Tongue (tissue), 2 donors: Measurements from ENCODE around the gene TJP3. TPM values are rescaled to one million over a fixed set of nuclear protein-coding genes. Genes with fewer than 3 reads are reported as not detected.
"Not testable (repeated sequence)": the region's sequence is repeated elsewhere in the genome, so short reads cannot be mapped to it uniquely, and the experiment has no call there.

Source experiments
- DNase-seq: peaks from one replicate; pipeline ENCODE4 v3.0.0-alpha.2; 2015
- total RNA-seq: library from RNA; depleted of rRNA; stranded (reverse); fragments of >200 nt; gene quantifications from one replicate; pipeline ENCODE4 v1.2.3, GENCODE V29; 2014

Gene TJP3
- total RNA-seq, result 5.4 TPM

GRCh38 chr19:3708207-3708931 is at the start of gene TJP3:
Gene TJP3 (plus strand): TSS chr19:3708384. CDS start chr19:3728433, 20,049 bp downstream.
- no peak for DNase-seq

DNA sequence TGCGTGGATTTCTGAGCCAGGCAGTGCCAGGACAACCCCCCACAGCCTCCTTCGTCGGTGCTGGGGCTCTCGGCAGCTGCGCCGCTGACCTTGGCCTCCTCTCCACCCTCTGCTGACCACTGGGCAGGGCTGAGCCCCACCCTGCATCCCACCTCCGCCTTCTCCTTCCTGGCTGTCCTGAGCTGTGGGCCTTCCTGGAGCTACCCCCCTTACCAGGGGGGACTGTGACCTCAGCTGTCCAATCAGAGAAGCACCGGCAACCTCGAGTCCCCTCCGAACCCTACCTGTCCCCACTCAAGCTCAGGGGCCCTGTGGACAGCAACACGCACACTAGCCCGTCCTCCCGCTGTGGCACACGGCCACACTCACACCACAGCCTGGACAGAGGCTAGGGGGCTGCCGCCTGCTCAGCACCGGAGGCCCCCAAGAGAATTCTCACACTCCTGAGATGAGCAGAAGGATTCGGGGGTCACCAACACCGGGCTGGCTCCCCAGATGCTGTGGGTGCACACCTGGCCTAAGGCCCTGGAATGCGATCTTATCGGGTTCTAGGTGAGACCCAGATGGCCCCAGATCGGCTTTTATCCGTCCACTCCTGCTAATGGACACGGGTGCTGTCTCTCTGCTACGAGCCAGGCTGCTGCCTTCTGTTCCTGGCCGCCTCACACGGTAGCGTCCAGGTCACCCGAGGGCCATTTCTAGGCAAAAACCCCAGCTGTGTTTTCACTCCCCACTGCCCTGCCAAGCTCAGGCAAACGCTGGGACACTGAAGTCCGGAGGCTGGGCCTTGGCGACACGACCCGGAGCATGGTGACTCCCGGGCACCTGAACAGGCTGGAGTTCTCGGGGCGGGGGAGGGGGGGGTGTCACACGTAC is 49.1 kb upstream of the TJP3 start:
- DNase-seq, result no peak

- DNase-seq, result no peak
Observed at GRCh38 chr19:3659746-3660112, 48.5 kb upstream of the TJP3 start.

DNA sequence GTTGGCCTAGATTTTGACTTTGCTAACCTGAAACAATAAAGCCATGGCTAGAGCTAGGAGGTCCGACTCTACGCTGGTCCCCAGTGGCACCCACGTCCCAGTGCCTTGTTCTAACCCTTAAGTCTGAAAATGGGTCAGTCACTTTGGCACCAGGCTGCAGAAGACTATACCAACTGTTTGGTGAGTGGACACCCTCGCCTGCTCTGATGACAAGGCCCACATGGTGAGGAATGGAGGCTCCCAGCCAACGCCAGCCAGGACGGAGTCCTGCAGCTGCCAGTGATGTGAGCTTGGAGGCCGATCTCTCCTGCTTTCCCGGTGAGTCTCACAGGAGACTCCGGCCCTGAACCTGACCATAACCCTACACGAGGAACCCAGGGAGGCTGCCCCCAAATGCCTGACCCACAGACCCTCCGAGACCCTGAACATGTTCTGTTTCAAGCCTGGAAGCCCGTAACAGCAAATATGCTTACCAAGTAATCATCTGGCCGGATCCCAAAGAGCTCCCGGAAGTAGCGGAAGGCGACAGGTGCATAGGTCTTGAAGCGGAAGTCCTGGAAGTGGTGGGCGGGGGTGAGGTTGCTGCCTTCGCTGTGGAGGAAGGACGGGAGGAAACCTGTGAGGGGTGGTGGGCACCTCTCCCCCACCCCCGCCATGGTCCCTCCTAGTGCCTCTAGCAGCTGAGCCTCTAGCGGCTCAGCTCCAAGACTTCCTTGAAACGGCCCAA is 47.5 kb upstream of the TJP3 start:
- peak; percentile 49 for DNase-seq

DNA sequence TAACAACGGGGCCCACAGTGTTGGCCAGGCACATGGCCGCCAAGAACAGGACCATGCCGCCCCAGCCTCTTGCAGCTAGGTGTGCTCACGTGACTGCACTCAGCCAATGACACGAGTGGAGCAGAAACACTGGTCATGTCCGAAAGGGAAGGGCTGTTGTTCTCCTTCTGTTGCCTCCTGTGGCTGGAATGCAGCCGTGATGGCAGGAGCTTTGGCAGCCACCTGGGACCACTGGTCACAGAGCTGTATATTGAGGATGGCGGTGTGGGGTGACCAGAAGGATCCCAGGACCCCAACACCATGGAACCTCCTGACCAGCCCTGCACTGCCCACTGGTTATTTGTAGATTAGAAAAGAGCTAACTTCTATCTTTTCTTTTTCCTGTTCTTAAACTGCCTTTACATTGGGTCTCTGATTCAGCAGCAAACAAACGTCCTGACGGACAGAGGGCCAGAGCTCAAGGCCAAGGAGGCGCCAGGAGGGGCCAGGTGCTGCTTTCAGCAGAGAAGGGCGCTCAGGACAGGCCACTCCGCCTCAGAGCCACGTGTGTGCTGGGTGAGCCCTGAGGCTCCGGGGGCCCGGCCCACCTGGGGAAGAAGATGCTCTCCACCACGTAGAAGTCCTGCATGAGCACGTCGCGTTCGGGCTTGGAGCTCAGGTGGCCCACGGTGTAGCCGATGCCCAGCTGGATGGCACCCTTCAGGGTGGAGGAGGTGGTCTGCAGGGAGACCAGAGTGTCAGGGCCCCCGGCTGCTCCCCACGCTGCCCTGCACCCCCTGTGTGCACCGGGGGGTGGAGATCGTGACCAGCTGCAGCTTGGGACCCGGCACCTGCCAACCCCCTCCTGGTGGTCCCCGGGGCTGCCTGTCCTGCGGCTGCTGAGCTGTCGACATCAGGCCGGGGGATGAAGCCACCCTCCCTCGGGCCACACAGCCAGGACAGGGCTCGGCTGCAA is 46.6 kb upstream of the TJP3 start:
- no peak for DNase-seq

DNA sequence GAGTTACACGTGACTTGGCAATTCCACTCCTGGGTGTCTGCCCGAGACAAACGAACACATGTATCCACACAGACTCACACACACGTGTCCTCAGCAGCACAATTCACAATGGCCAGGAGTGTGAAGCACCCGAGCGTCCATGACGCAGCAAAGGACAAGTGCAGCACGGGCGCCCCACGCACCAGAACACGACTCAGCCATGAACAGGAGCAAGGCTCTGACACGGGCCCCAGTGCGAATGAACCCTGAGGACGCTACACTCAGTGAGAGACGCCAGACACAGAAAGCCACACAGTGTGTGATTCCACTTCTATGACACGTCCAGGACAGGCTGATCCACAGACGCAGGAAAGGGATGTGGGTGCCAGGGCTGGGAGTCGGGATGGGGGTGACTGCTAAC is 44.3 kb upstream of the TJP3 start:
- no peak for DNase-seq

DNA sequence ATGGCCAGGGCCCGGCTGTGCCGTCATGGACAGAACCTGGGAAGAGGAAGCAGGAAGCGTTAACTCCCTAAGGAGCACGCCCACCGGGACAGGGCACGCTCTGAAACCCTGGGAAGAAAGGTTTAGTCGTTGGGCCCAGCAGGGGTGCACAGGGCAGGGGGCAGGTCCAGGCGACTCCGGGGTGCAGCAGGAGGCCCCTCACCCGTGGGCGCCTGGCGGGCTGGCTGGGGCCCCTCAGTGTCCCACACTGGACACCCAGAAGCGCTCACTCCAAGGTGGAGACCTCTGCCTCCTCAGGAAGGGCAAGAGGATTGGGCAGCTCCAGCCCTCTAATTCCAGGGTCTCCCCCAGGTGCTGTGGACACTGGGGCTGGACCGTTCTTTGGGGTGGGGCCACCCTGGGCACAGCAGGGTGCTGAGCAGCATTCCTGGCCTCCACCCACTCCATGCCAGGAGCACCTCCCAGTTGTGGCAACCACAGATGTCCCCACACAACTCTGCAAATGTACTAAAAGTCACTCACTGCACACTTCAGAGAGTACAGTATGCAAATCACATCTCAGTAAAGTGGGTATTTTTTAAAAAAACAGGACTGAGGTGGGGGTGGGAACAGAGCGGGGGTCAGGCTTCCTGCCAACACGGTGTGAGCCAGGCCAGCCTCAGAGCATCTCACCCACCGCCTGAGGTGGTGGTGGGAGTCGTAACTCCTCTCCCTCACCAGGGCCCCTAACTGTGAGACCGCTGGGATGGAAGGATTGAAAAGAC is 43.1 kb upstream of the TJP3 start:
- DNase-seq, result no peak

DNA sequence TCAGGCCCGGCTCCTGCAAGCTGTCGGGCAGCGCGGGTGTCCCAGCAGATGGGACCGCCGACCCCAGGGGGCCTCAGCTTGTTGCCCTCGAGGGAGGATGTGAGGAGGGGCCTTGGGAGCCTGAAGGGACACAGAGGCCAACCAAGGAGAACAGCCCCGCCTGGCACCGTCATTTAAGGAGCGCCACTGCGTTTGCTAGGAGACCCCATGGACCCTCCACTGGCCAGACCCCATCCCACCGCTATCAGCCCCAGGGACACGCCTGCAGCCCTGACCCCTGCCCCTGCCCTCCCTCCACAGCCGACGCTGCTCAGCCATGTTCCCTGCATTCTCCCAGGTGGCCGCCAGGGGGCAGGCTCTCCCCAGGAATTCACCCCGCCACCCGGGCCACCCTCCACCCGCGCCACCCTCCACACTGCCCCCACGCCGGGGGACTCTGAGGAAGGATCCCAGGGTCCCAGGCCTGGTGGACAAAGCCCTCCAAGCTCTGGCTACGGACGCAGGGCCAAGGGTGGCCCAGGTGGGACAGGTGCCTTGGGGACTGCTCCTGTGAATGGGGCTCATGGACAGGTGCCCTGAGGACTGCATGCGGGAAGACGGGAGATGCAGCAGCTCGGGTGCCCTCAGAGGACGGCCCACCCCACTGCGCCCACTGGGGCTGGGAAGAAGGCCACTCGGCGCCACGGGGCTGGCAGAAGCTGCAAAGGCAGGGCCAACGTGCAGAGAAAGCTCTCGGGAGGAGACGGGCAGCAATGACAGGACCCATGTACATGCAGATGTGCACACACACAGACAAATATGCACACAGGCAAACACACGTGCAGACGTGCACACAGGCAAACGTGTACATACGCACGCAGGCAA is 42.3 kb upstream of the TJP3 start:
- DNase-seq, result peak; percentile 57

DNA sequence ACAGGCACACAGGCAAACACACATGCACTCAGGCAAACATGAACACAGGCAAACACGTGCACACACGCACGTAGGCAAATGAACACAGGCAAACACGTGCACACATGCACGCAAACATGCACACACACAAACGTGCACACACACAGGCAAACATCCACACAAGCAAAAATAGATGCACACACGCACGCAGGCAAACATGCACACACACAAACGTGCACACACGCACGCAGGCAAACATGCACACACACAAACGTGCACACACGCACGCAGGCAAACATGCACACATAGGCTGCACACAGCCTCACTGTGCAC is 41.7 kb upstream of the TJP3 start:
- not testable (repeated sequence) for DNase-seq

GRCh38 chr19:3667037-3667638 is 41.0 kb upstream of the TJP3 start:
- no peak for DNase-seq

DNA sequence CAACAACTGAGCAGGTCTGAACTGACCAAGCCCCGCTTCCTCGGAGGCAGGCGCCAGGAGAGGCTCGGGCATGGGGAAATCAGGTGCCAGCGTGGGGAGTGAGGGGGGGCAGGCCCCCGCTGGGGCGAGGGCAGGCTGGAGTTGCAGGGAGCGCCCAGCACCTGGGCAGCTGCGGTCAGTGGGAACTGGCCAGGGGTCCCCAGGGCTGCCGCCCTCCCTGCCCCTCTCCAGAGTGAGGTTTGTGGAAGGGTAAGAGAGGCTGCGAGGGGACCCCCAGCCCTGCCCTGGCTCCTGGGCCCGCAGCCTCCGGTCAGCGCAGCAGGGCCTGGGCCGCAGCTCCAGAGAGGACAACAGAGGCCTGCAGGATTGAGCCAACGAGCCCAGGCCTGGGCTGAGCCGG is 40.4 kb upstream of the TJP3 start:
- DNase-seq, result no peak

DNA sequence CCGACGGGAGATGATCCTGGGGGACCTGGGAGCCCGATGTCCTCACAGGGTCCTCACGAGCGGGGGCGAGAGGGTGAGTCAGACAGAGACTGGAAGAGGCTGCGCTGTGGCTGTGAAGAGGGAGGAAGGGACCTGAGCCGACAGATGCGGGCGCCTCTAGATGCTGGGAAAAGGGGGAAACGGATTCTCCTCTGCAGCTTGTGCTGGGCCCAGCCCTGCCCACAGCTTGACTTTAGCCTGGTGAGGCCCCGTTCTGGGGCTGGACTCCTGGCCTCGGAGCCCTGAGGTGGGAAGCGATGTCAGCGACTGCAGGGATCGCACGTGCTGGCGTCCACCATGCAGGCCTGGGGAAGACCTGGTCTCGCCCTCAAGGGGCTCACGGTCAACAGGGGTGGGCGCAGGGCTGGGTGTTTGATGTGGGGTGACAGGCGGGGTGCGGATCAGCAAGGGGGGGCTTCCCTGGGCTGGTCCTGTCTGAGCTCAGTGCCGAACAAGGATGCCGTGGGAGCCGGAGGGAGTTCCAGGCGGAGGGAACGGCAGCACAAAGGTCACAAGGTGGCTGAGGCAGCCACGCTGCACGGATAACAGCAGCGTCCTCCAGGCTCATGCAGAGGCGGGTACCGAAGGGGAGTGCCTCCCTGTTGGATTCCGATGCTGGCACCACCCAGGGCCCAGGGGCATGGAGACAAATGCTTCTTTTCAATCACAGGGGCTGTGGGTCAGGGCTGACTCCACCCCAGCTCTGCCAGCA is 39.7 kb upstream of the TJP3 start:
- DNase-seq, result peak; percentile 38

DNA sequence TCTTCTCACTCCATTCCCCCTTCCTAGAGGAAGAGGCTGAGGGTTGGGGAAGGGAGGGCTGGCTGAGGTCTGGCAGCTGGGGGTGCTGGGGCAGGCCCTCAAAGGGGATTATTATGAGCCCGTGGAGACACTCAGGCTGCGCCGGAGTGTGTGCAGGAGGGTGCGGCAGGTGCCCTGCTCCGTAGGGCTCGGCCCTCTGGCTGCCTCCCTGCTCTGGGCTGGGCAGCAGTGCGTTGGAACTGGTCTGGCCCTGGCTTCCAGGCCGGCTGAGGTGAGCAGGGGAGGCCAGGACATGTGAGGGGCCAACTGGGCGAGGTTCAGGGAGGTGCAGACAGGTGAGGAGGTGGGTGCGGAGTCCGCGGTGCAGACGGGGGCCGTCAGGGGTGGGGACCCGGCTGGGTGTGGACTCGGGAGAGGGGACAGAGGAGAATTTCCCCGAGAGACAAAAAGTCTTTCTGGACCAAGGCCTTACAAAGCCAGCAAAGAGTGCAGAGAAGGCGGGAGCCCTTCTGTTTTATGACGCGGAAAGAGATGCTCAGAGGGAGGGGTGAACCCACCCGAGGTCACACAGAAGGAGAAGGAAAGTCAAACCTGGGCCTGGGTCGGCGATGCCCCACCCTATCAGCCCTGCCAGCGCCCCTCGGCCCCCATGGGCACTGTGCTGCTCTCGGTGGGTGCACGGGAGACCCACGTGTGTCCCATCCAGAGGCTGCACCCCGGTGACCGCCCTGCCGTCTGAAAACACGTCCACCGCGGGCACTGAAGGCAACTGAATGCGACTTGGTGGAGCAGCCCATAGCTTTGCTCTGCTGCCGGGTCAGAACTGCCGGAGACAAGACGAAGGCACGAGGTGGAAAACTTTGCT is 38.9 kb upstream of the TJP3 start:
- DNase-seq, result no peak

- peak; percentile 84 for DNase-seq
Observed at GRCh38 chr19:3669947-3670795, 38.0 kb upstream of the TJP3 start.

DNA sequence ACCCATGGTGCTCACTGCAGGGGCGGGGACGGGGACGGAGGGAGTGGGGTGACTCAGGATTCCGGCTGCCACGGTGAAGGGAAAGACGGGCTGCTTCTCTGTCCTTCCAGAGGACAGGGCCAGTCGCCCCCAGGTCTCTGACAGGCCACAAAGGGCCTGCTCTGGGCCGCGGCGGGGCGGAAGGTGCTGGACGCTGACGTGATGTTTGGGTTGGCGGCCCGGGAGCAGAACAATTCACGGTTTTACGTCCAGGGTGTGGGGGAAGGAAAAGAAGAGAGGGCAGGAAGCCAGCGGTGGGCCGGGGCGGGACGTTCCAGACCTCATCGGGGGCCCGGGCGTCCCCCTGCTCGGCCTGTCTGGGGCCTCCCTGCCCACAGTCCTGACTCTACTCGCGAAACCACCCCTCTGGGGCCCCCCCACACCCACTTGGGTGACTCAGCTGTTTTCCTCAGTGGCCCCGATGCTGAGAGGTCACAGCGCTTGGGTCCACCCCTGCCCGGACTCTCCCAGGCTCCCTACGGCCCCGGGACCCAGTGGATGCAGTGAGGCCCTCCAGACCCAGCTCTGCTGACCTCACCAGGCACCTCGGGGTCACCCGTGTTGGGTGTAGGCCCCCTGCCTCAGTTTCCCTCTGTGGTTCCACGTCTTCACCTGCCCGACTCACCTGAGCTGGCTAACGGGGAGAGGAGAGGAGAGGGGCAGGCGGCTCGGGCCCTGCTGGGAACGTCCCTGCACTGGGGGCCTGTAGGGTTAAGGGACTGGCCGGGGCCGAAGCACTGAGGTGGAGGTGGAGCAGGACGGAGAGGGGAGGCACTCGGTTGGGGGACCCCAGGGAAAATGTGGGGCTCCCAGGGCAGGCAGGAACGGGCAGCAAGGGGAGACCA is 37.1 kb upstream of the TJP3 start:
- peak; percentile 77 for DNase-seq
